Brain pericyte (primary cell): ENCODE data around the gene MMEL1.
A peak's percentile ranks its signal among the peaks of the same experiment; 100 is the strongest.
"Not testable (repeated sequence)": the region's sequence is repeated elsewhere in the genome, so short reads cannot be mapped to it uniquely, and the experiment has no call there.

Source experiments
- DNase-seq: peaks from one replicate; pipeline ENCODE4 v3.0.0-alpha.2; 2012; ENCODE audit warnings: low read depth, low spot score

MMEL1 gene

GRCh38 chr1:2591581-2592261, 41.1 kb downstream of the MMEL1 start:
- DNase-seq: no peak

- no peak for DNase-seq
These were observed 41.6 kb downstream of the MMEL1 start for GRCh38 chr1:2591233-2591580.

- DNase-seq: no peak
These were observed 42.3 kb downstream of the MMEL1 start for GRCh38 chr1:2590233-2591141.

DNA sequence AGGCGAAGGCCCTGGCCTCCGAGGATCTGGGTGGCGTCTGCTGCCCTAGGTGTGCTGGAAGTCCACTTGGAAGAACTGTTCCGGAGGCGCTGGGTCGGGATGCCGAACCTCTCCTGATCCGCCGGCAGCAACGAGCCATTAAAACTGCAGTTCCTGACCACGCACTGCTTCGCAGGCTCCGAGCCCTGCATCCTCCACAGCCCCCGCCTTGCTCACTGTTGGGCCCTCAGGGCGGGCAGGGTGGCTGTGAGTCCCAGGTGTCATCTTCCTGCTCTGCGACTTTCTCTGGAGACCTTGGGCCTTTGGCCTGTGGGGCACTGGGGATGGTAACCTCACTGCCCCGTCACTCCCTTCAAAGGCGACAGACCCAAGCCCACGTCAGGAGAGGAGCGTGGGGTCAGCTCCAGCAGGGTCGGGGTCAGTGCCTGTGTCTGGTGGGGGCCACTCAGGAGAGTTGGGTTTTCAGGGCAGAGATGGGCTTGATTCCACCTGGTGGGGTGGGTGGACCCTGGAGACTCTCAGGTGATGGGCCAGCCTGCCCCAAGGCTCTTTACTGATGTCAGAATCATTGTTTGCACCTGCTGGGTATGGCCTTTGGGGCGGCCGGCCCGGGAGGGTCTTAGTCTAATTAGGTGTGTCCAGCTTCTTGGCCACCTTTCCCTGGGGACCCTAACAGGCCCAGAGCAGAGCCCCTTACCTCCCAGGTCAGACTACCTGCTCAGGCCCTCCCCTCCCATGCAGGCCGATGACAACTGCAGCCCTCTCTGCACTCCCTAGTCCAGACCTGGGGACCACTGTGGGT, 43.2 kb downstream of the MMEL1 start:
- DNase-seq: no peak

DNA sequence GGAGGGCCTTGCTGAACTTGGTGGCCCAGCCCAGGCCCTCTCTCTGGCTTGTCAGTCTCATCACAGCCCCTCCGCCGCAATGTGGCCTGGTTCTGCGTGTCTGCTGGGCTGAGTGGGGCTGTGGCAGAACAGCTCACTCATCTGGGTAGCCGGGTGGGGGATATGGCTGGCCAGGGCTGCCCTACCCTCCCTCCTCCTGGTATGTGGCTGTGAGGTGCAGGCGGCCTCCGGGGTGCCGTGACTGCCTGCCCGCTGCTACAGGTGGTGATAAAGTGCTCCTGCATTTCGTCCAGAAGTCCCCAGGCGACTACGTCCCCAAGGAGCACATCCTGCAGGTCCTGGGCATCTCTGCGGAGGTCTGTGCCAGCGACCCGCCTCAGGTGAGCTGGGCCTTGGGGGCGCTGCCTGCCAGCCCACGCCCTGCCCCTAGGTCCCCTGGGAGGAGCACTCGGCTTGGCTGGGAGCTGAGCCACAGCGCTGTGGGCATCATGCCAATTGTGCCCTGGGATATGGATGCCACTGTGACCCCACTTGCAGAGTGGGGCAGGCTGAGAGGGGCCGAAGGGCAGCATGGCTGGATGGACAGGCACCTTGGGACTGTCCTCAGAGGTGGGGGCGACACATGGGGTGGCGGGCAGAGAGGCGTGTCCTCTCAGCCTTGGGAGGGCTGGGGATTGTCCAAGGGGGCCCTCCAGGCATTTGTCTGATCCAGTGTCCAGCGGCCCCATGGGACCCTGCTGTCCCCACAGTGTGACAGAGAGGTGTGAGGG, 44.0 kb downstream of the MMEL1 start:
- DNase-seq: no peak

DNA sequence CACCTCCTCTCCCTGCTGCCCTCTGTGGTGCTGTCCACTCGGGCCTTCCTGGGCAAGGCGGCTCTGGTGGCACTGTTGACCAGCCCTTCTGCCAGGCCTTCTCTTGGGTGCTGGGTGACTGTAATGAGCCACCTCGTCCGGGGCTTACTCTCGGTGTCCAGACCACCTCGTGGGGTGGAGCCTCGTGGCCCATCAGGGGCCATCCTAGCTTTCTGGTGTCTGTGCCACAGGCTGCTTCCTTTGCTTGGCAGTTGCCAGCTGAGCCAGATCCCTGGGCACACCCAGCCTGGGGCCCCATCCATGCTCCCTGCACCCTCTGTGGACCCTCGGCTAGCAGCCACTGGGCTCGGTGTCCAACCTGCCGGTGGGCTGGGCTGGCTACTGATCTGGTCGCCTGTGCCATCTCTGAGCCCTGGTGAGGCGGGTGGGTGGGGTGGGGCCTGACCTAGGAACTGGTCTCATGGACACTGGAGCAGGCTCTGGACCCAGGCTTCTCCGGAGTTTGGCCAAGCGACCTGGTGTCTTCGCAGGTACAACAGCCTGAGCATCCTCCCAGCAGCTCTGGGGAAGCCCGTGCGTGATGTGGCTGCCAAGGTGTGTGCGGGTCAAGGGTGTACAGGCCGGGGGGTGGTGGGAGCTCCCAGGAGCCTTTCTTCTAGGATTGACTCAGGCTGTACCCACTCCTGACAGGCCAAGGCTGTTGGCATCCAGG, 44.8 kb downstream of the MMEL1 start:
- DNase-seq: no peak

- DNase-seq: no peak
These were observed 45.6 kb downstream of the MMEL1 start for GRCh38 chr1:2587071-2587859.

DNA sequence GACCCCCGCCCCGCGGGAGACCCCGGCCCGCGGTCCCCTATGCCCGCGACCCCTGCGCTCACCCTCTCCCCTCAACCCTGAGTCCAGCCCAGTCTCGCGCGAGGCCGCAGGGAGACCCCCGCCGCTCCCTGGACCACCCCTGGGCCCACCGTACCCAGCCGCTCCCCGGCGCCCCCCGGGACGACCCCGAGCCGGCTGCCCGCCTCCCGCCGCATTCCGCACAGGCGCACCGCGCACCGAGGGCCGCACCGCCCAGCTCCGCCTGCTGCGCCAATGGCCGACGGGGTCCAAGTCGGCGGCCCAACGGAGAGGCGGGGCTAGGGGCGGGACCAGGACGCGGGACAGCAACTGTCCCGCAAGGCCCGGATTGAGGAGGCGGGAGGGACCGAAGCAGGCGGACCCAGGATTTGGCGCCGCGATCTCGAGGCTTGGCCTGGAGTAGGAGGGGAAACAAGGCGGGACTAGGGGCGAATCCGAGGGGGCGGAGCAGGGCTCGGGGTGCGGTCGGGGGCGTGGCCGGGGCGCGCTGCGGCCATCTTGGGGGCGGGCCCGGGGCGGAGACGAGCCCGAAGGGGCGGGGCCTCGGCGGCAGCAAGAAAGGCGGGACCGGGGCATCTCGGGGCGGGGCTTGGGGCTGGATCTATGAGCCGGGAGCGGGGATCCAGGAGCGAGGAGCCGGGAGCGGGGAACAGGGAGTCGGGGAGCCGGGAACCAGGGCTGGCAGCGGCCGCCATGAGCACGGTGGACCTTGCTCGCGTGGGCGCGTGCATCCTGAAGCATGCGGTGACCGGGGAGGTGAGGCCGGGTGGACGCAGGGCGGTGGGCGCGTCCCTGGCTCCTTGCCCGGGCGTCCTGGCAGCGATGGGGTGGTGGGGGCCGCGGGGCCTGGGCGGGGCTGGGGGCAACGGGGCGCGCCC, 46.4 kb downstream of the MMEL1 start, which contains the start of gene PRXL2B:
PRXL2B (plus strand) TSS at position 624 of the 917 bp plus-strand sequence; CDS start at position 733, 109 bp downstream.
- DNase-seq: peak; percentile 96

DNA sequence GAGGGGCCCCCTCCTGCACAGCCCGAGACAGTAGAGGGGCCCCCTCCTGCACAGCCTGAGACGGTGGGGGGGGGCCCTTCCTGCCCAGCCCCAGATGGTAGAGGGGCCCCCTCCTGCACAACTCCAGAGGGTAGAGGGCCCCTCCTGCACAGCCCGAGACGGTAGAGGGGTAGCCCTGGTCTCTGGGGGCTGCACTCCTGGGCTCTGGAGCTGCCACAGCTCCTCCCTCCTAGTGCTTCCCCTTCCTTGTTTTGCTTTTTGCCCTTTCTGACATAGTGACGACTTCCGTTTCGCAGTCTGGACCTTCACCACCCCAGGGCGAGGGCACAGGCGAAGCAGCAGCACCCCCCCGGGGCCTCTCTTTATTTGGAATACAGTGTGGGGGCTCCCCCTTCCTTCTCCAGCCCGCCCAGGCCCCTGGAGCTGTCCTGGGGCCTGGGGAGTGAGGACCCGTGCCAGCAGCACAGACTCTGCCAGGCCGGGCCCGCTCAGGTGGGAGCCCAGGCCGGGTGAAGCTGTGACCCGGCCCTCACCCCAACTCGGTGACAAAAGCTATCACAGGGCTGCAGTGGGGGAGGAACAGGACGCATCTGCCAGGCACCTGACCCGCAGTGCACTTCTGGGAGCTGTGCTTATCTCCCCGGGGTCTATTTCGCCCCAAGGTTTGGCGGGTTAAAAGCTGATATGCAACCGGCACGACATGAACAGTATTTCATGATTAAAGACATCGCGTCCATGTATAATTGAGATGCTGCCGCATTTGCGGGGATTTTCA, 47.3 kb downstream of the MMEL1 start:
- no peak for DNase-seq

- no peak for DNase-seq
These were observed 48.0 kb downstream of the MMEL1 start for GRCh38 chr1:2584686-2585317.

DNA sequence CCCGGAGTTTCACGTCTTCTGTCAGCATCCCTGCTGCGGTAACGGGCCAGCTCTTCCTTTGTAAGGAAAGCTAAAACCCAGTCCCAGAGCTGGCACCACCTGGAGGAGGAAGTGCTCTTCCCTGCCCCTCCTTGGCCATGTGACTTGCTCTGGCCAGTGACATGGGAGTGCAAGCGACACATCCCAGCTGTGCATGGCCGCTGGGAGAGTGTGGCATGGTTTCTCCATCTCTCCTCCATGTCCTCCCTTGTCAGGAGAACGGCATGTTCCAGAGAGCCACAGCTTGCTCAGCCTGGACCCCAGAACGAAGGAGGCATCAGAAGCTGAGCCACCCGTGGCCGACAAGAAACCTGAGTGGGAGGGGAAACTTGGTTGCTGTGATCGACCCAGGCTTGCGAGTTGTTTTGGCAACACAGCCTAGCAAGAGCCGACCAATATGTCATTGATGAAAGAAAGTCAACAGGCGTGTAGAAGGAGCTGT, 48.9 kb downstream of the MMEL1 start:
- no peak for DNase-seq

GRCh38 chr1:2583331-2583791, 49.5 kb downstream of the MMEL1 start:
- no peak for DNase-seq

DNA sequence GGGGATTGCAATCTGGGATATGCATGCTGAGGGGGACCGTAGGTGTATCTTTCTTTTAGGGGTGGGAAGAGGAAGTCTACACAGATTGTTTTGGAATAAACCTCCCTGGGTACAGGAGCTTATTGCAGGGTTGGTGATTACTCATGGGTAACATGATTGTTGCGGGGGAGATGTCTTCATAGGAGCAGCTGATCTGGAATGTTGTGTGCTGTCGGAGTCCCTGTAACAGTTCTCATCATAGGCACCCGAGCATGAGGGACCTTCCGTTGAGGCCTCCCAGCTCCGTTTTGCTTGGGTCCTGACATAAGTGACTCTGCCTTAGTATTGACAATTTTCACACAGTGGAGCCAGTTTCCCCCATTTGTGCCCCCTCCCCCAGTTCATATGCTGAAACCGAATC, 50.4 kb downstream of the MMEL1 start:
- DNase-seq: no peak

DNA sequence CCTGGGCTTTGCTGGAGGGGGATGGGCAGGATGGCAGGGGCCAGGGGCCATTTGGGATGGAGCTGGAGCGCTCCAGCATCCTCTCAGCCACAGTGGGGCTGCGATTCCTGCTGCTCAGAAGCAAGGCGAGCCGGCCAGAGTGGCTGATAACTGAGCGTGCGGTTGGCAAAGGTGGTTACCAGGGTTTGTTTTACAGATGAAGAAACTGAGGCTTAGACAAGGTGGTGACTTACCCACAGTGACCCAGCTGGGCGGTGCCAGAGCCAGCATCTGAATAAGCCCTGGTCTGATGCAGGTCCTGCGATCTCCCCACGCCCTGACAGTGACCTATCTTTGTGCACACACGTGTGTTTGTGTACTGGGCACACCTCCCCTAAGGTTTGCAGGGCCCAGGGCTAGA, 52.1 kb downstream of the MMEL1 start:
- DNase-seq: no peak

GRCh38 chr1:2578758-2579118, 54.1 kb downstream of the MMEL1 start:
- no peak for DNase-seq

GRCh38 chr1:2577565-2578075, 55.2 kb downstream of the MMEL1 start:
- DNase-seq: not testable (repeated sequence)
